TTC549 (cell line): ENCODE measurements around the gene NCOA1.
"Not testable (repeated sequence)": the region's sequence is repeated elsewhere in the genome, so short reads cannot be mapped to it uniquely, and the experiment has no call there.

Experiments
- FAIRE-seq: peaks from 2 replicates; lab custom pipeline; 2012; peaks lifted over from hg19 to GRCh38; lab: Jason Lieb, UNC

The NCOA1 gene

DNA sequence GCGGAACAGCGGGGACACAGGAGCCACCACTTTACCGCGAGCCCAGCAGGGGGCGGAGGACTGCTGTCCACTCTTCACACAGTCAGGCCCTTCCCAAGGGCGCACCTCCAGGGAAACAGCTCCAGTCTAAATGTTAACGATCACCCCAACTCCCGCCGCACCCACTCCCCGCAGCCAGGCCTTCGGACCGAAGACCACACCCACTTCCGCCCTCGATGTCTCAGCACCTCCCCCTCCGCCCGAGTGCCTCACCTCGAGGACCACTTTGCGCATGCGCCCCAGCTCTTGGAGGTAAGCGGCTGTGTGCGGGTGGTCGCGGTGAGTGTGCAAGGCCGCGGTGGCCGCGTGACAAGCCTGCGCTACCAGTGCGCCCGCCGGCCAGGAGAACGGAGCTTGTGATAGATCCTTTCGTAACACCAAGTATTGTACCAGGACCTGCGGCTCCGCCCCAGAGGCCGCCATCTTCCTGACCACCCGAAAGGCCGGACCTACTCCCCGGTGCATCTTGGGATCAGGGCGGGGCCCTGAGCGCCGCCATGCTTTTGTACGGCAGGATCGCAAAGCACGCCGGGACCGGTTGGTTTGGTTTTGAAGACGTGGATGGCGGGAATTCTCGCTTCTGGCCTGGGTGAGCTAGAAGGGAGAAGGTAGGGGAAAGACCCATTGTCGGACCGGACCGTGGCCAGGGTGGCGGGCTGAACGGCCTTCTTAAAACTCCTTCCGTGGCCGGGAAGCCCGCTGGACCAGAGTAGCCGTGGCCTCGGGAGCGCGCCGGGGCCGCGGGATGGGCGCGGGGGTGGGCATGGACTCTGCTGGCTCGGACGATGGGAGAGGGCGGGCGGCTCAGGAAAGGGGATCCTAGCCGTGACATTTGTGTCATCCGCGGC, 302.1 kb downstream of the NCOA1 start, which contains the start of the genes CENPO and PTRHD1:
TSS of gene CENPO (plus strand) at position 552 of the 887 bp plus-strand sequence. CDS start 495 bp downstream, outside the sequence.
TSS of gene PTRHD1 (minus strand) at position 518 of the 887 bp plus-strand sequence. CDS start at position 504, 14 bp downstream.
- FAIRE-seq: peak; percentile 60

DNA sequence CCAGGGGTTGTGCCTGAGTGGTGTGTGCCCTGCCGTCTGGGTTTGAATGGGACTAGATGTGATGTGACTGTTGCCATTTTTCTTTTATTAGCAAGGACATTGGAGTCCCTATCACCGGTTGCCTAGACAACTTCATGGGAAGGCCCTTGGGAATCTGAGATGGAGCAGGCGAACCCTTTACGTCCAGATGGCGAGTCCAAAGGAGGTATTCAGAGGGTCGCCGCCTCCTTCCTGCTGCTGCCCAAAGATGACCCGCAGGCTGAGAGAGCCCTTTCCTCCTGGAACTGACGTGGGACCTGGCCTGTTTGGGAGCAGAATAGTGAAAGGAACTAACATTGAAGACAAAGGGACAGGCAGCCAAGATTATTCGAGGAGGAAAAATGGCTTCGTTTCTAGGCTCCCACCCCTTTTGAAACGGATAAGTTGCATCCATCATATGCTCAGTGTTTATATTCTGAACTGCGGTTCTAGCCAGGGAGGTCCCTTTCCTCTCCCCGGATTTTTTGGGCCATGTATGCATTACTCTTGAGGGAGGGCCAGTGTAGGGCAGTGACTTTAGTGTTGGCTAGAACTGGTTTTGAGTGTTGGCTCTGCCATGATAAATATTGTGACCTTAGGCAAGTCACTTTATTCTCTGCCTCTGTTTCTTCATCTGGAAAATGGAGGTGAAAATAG, 302.8 kb downstream of the NCOA1 start:
- no peak for FAIRE-seq

DNA sequence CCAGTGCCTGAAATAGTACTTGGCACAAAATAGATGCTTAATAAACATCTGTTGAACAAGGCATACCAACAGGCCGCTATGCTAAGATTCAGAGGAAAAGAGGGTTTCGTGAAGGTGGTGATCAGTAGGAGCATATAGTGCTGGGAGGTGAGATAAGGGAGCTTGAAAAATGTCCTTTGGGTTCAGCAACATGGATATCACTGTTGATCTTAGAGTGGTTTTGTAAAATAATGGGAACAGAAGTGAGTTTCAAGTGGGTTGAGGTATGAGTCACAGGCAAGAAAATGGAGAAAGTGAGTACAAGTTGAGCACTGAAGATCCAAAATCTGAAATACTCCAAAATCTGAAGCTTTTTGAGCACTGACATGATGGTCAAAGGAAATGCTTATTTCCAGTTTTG, 306.6 kb downstream of the NCOA1 start:
- FAIRE-seq: no peak

GRCh38 chr2:24800487-24800886, 309.4 kb downstream of the NCOA1 start:
- not testable (repeated sequence) for FAIRE-seq

DNA sequence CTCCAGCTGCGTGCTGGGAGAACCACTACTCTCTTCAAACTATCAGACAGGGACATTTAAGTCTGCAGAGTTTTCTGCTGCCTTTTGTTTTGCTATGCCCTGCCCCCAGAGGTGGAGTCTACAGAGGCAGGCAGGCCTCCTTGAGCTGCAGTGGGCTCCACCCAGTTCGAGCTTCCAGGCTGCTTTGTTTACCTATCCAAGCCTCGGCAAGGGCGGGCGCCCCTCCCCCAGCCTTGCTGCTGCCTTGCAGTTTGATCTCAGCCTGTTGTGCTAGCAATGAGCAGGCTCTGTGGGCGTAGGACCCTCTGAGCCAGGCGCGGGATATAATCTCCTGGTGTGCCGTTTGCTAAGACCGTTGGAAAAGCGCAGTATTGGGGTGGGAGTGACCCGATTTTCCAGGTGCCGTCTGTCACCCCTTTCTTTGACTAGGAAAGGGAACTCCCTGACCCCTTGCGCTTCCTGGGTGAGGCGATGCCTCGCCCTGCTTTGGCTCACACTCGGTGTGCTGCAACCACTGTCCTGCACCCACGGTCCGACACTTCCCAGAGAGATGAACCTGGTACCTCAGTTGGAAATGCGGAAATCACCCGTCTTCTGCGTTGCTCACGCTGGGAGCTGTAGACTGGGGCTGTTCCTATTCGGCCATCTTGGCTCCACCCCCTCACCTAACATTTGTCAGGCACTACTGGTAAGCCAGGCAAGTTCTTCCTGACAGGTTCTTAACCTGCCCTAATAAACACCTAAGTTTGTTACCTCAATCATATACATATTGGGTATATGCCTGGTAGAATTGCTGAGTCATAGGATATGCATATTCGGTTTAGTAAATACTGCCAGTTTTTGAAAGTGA, 315.0 kb downstream of the NCOA1 start:
- not testable (repeated sequence) for FAIRE-seq

GRCh38 chr2:24806661-24807036, 315.6 kb downstream of the NCOA1 start:
- no peak for FAIRE-seq

GRCh38 chr2:24809316-24810007, 318.4 kb downstream of the NCOA1 start:
- peak; percentile 58 for FAIRE-seq

GRCh38 chr2:24813691-24814137, 322.7 kb downstream of the NCOA1 start:
- FAIRE-seq: no peak

DNA sequence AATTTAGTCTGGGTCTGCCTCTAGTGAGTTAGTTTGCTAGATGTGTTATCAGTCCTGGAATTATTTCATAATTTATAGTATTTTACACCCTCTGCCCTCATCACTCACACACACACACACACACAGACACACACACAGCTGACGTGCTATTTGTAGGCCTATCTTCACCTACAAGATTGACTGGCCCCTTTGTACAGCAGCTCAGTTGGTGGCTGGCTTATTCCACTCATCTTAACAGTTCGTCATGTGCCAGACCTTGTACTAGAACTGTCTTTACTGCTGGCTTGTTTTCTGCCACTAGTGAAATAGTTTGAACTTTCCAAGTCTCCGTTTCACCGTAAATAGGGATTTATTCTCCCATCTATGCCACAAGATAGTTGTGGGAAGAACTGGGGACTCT, 323.5 kb downstream of the NCOA1 start:
- no peak for FAIRE-seq

DNA sequence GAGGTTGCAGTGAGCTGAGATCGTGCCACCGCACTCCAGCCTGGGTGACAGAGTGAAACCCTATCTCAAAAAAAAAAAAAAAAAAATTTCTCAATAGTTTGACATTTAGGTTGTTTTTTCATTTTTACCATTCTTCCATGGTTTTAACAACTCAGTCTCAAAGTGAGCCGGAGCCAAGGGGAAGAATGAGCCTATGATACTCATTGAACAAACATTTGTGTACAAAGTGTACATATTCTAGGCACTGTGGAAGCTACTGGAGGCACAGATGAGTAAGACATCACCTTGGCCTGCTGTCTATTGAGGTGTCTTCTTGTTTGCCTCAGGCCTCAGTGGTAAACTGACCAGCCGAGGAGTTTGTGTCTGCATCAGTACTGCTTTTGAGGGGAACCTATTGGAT, 324.1 kb downstream of the NCOA1 start:
- FAIRE-seq: no peak

DNA sequence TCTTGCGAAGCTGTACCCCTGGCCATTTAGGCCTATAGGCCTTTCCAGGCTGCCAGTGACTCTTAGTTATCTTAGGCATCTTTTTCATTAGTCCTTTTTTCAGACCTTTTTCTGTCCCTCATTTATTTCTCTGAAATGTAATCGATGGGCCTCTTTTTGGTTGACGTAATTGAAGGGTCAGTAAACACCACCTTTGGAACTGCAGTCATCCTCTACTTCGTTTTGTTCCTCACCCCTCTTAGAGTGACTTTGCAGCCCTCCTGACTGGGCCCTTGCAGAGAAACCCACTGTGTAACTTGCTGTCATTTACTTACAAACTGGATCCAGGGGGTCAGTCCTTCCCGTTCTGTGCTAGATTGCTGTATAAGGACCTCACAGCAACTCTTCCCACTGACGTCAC, 325.4 kb downstream of the NCOA1 start:
- no peak for FAIRE-seq

DNA sequence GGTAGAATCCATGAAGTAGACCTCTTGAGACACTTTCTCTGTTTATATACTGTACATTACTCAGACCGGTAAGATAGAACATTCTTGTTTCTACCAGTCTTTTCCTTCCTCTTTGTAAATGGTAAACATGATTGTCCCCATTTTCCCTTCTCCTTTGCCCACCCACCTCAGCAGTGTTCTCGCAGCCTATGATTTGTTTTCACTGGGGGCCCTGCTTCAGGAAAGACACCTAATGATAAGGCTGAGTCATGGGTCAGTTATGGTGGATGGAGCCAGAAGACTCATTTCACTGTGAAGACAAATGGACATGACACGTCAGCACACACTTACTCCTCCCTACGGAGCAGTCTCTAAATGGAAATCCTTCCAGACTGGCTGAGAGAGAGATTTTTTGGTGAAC, 325.8 kb downstream of the NCOA1 start:
- FAIRE-seq: no peak

DNA sequence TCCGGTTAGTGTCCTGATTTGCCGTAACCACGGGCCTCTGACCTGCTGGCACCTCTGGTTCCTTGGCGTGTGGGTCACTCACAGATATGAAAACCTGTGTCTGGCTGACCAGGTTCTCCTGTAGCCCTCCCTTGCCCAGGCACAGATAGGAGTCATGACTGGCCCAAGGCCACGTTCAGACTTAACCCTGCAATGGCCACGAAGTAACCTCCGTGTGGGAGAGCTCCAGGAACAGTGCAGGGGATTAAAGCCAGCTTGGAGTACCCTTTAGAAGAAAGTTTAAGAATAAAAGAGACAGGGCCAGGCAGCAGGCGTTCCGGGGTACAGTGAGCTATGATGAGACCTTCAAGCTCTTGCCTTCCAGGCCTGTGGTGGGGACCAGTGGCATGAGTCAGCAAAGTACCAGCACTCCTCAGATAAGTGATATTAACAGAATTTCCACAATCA, 327.7 kb downstream of the NCOA1 start:
- no peak for FAIRE-seq

DNA sequence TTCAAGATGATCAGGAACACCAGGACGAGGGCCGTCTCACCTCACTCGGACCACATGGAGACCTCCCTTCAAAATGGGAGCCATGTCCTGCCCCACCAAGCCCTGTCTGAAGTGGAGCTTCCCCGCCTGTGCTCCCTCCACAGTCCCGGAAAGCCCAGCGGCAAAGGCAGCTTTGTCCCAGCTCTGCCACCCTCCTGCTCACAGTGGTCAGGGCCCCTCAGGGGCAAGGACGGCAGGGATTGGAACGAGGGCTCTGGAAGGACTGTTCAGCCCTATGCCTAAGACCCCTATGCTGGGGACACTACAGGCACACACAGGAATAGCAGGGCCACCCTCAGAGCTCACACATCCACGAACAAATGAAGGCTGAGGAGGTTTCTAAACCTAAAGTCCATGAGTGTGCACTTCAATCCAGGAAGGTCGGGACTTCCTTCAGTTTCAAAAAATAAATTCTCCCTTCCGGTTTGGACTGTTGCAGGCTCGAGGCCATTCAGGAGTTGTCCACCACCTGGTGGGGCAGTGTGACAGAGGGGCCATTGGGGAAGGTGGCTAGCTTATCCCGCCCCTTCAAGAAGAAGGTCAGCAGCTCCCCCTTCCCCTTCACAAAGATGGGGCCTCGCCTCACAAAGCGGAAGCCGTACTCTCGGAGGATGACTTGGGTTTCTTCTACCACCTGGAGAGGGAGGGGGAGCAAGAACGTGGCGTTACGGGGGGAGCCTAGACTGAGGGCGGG, 328.6 kb downstream of the NCOA1 start:
- FAIRE-seq: no peak

GRCh38 chr2:24820175-24820513, 329.1 kb downstream of the NCOA1 start:
- no peak for FAIRE-seq
